CD8-positive, alpha-beta memory T cell (primary cell): ENCODE results near the gene DIPK2A. TPM values are rescaled to one million over a fixed set of nuclear protein-coding genes. Genes with fewer than 3 reads are reported as not detected.

Source experiments
- CTCF ChIA-PET: fragments of 350-600 bp; sonication (Branson Sonifier 250); formaldehyde crosslinking; loops from one replicate; lab custom pipeline; 2021; ENCODE audit warnings: antibody characterized with exemption; lab: Charles Lee
- POLR2A ChIA-PET: fragments of 350-600 bp; sonication (Branson Sonifier 250); formaldehyde crosslinking; loops from one replicate; lab custom pipeline; 2021; ENCODE audit warnings: antibody characterized with exemption; lab: Charles Lee
- DNase-seq, 5 donors: peaks; one replicate each; pipeline versions ENCODE4 v3.0.0 to v3.0.0-alpha.2; 2020 to 2022; ENCODE audit warnings: mixed read lengths in 1 of 5
- H3K27ac ChIP-seq: one replicate; pipeline ENCODE4 v1.7.0; 2013; ENCODE audit warnings: low read depth, mild to moderate bottlenecking, low read length, moderate library complexity
- H3K27me3 ChIP-seq: 2 replicates; pipeline ENCODE4 v1.7.0; 2013; ENCODE audit warnings: low read length, mild to moderate bottlenecking; ENCODE audit not compliant: insufficient read depth, poor library complexity, severe bottlenecking
- H3K36me3 ChIP-seq: 2 replicates; pipeline ENCODE4 v1.7.0; 2013; ENCODE audit warnings: mild to moderate bottlenecking, low read length, moderate library complexity; ENCODE audit not compliant: insufficient read depth
- H3K4me1 ChIP-seq: 2 replicates; pipeline ENCODE4 v1.7.0; 2013; ENCODE audit warnings: mild to moderate bottlenecking, low read length, moderate library complexity; ENCODE audit not compliant: insufficient read depth
- H3K4me3 ChIP-seq: 2 replicates; pipeline ENCODE4 v1.7.0; 2013; ENCODE audit warnings: mild to moderate bottlenecking, low read length
- H3K9me3 ChIP-seq: 2 replicates; pipeline ENCODE4 v1.7.0; 2013; ENCODE audit warnings: mild to moderate bottlenecking, low read length
- H3K27ac Mint-ChIP-seq, 8 donors: one replicate each; pipeline ENCODE4 v1.8.0; 2020 to 2021; ENCODE audit warnings: mixed read lengths in 8 of 8, mild to moderate bottlenecking in 6 of 8, inconsistent platforms in 3 of 8, moderate library complexity in 3 of 8
- H3K27me3 Mint-ChIP-seq, 2 donors: one replicate each; pipeline ENCODE4 v1.8.0; 2020 to 2021; ENCODE audit warnings: mixed read lengths in 2 of 2, mild to moderate bottlenecking in 1 of 2, moderate library complexity in 1 of 2
- H3K36me3 Mint-ChIP-seq, 3 donors: one replicate each; pipeline ENCODE4 v1.8.0; 2020 to 2021; ENCODE audit warnings: mixed read lengths in 3 of 3, inconsistent platforms in 1 of 3, mild to moderate bottlenecking in 1 of 3
- H3K4me1 Mint-ChIP-seq, 3 donors: one replicate each; pipeline ENCODE4 v1.8.0; 2020 to 2021; ENCODE audit warnings: mixed read lengths in 3 of 3, inconsistent platforms in 1 of 3, mild to moderate bottlenecking in 1 of 3
- H3K4me3 Mint-ChIP-seq, 7 donors: one replicate each; pipeline ENCODE4 v1.8.0; 2020 to 2021; ENCODE audit warnings: mixed read lengths in 7 of 7, mild to moderate bottlenecking in 6 of 7, moderate library complexity in 4 of 7, inconsistent platforms in 2 of 7
- H3K9me3 Mint-ChIP-seq, 5 donors: one replicate each; pipeline ENCODE4 v1.8.0; 2020 to 2022; ENCODE audit warnings: mixed read lengths in 5 of 5, mild to moderate bottlenecking in 3 of 5, moderate library complexity in 2 of 5, inconsistent platforms in 1 of 5
- polyA plus RNA-seq: library from polyadenylated mRNA; unstranded; fragments of 300-500 nt; fragmentation: Illumina TruSeq; gene quantifications from one replicate; pipeline ENCODE4 v1.2.3, GENCODE V29; 2021
- total RNA-seq, 2 experiments: library from RNA; stranded (reverse); gene quantifications; one replicate each; pipeline ENCODE4 v1.2.3, GENCODE V29; 2021

The DIPK2A gene
- total and polyA plus RNA-seq, 3 experiments from 2014 or later = 8.1 to 10.7 (median 9.0) TPM

DNA sequence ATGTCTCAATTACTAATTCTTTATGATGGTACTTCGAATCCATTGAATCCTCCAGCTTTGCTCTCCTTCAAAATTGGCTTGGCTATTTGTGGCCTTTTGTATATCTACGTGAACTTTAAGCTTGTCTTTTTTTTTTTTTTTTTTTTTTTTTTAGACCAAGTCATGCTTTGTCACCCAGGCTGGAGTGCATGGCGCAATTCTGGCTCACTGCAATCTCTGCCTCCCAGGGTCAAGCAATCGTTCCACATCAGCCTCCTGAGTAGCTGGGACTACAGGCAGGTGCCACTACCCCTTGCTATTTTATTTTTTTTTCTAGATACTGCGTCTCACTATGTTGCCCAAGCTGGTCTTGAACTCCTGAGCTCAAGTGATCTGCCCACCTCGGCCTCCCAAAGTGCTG lies 7.7 kb upstream of the DIPK2A start:
- Histone ChIP-seq H3K27ac (no peak overlapping the region), H3K27me3 (peaks cover 6% of the 10 kb centered on the region), H3K4me1 (no peaks in the 10 kb centered on the region), H3K4me3 (no peak overlapping the region), H3K9me3 (no peaks in the 10 kb centered on the region), H3K36me3 (no peaks in the 10 kb centered on the region)
- Mint-ChIP-seq H3K36me3 (peaks cover 0 to 11% (median 0%) of the 10 kb centered on the region in 3 donors), H3K27me3 (peaks cover 25 to 69% of the 10 kb centered on the region in 2 donors), H3K4me1 (no peaks in the 10 kb centered on the region), H3K27ac (no peak overlapping the region), H3K9me3 (peaks cover 4 to 14% (median 11%) of the 10 kb centered on the region in 5 donors), H3K4me3 (no peak overlapping the region)
- no peak for DNase-seq
- POLR2A ChIA-PET = no interaction called here
- CTCF ChIA-PET = interaction anchor here (2.1 to 2.4 kb wide), 2 partner anchors 8 to 11 kb away, joined by 6 to 12 read pairs; partner anchors contain the start of gene DIPK2A

DNA sequence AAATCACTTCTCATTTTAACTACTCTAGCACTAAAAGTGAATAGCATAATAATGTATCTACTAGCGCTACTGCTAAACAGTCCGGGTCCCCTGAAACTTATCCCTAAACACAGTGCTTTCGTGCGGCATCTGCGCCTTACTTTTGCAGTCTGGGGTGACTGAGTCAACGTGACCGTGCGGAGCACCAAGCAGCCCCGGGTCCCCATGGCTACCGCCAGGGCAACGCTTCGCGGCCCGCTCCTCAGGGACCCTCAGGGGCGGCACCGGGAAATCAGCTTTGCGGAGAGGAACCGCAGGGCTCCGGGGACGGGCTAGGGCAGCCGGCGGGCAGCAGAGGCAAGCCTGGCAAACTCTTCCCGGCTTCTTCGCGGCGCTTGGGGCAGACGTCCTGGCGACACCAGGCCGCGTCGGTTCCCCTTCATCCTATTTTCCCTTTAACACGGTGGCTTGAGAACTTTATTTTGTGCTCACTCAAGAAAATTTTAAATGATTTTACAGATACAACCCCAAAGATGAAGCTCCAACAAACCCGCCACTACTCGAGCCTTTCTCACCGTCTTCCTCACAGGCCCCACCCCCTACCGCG lies 757 bp upstream of the DIPK2A start:
- ChIA-PET POLR2A (interaction anchor here (0.8 to 1.7 kb wide), 6 partner anchors 11 to 1393 kb away, joined by 3 to 10 read pairs (median 3); partner anchors contain the start of genes ATR and SLC9A9), CTCF (interaction anchor here (0.9 to 2.6 kb wide), 9 partner anchors 7 to 194 kb away, joined by 3 to 12 read pairs (median 5); partner anchors contain the start of gene SLC9A9)
- H3K27me3 ChIP-seq = no peaks in the 10 kb centered on the region
- peak overlapping the region; percentile 81 for H3K27ac ChIP-seq
- no peaks in the 10 kb centered on the region for H3K36me3 ChIP-seq
- no peaks in the 10 kb centered on the region for H3K9me3 ChIP-seq
- peak overlapping the region; percentile 87 to 100 (median 97) for H3K4me3 Mint-ChIP-seq
- peaks cover 0 to 21% (median 0%) of the 10 kb centered on the region in 3 donors for H3K36me3 Mint-ChIP-seq
- no peaks in the 10 kb centered on the region for H3K9me3 Mint-ChIP-seq
- H3K27me3 Mint-ChIP-seq = peaks cover 6 to 29% of the 10 kb centered on the region in 2 donors
- peak overlapping the region; percentile 97 to 99 (median 98) for H3K27ac Mint-ChIP-seq
- H3K4me1 Mint-ChIP-seq = peaks cover 25 to 29% (median 28%) of the 10 kb centered on the region in 3 donors
- DNase-seq = peak in 4 of 5 donors; percentile 38 to 58 (median 47)
- H3K4me1 ChIP-seq = peaks cover 31% of the 10 kb centered on the region
- peak overlapping the region; percentile 69 for H3K4me3 ChIP-seq

DNA sequence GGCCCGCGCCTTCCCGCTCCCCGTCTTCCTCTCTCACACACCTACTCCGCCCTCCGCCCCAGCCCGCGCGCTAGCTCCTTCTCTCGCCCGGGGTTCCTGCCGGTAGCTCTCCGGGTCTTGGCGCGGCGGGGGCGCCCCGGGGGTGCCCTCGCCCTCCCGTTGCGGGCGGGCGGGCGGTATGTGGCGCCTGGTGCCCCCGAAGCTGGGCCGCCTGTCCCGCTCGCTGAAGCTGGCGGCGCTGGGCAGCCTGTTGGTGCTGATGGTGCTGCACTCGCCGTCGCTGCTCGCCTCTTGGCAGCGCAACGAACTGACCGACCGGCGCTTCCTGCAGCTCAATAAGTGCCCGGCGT lies 507 bp downstream of the DIPK2A start:
- Histone ChIP-seq H3K36me3 (no peaks in the 10 kb centered on the region), H3K4me1 (peaks cover 41% of the 10 kb centered on the region), H3K27me3 (no peaks in the 10 kb centered on the region), H3K27ac (peak overlapping the region; percentile 81), H3K4me3 (peak overlapping the region; percentile 69), H3K9me3 (no peaks in the 10 kb centered on the region)
- H3K27me3 Mint-ChIP-seq = peaks cover 2 to 21% of the 10 kb centered on the region in 2 donors
- peak overlapping the region; percentile 87 to 100 (median 97) for H3K4me3 Mint-ChIP-seq
- H3K27ac Mint-ChIP-seq = peak overlapping the region; percentile 47 to 99 (median 98)
- peaks cover 33 to 42% (median 41%) of the 10 kb centered on the region in 3 donors for H3K4me1 Mint-ChIP-seq
- ChIA-PET CTCF (interaction anchor here (0.9 to 2.6 kb wide), 14 partner anchors 9 to 852 kb away, joined by 3 to 12 read pairs (median 4); partner anchors contain the start of gene SLC9A9), POLR2A (interaction anchor here (0.6 to 1.7 kb wide), 11 partner anchors 13 to 1394 kb away, joined by 3 to 10 read pairs (median 4); partner anchors contain the start of genes ATR, SLC9A9, TRPC1 and U2SURP)
- H3K36me3 Mint-ChIP-seq = peaks cover 0 to 21% (median 0%) of the 10 kb centered on the region in 3 donors
- DNase-seq = no peak
- H3K9me3 Mint-ChIP-seq = no peaks in the 10 kb centered on the region

DNA sequence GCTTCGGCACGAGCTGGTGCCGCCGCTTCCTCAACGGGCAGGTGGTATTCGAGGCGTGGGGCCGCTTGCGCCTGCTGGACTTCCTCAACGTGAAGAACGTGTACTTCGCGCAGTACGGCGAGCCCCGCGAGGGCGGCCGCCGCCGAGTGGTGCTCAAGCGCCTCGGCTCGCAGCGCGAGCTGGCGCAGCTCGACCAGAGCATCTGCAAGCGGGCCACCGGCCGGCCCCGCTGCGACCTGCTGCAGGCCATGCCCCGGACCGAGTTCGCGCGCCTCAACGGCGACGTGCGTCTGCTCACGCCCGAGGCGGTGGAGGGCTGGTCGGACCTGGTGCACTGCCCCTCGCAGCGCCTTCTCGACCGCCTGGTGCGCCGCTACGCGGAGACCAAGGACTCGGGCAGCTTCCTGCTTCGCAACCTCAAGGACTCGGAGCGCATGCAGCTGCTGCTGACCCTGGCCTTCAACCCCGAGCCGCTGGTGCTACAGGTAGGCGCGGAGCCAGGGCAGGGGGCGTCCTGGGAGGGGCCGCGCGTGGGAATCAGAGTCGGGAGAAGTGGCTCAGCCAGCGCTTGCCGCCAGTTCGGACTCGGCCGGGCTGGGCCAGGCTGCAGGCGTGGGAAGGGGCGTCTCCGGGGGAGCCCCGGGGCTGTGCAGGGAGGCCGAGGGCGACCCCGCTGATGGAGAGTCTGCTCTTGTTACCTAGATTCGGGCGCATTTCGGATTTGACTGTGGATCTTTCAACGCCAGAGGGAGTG lies 1.1 kb downstream of the DIPK2A start:
- Histone ChIP-seq H3K36me3 (no peaks in the 10 kb centered on the region), H3K9me3 (no peaks in the 10 kb centered on the region), H3K4me3 (peak overlapping the region; percentile 69), H3K27ac (peak overlapping the region; percentile 81), H3K4me1 (peaks cover 45% of the 10 kb centered on the region), H3K27me3 (no peaks in the 10 kb centered on the region)
- peaks cover 0 to 21% (median 0%) of the 10 kb centered on the region in 3 donors for H3K36me3 Mint-ChIP-seq
- peaks cover 38 to 48% (median 46%) of the 10 kb centered on the region in 3 donors for H3K4me1 Mint-ChIP-seq
- peak overlapping the region; percentile 87 to 100 (median 97) for H3K4me3 Mint-ChIP-seq
- H3K27me3 Mint-ChIP-seq = peaks cover 2 to 16% of the 10 kb centered on the region in 2 donors
- CTCF ChIA-PET = interaction anchor here (0.9 to 2.6 kb wide), 13 partner anchors 9 to 852 kb away, joined by 3 to 12 read pairs (median 5); partner anchors contain the start of gene SLC9A9
- POLR2A ChIA-PET = interaction anchor here (0.6 to 1.7 kb wide), 7 partner anchors 15 to 971 kb away, joined by 3 to 10 read pairs (median 3); partner anchors contain the start of genes SLC9A9 and U2SURP
- H3K27ac Mint-ChIP-seq = peak overlapping the region; percentile 81 to 99 (median 96)
- peak in 4 of 5 donors; percentile 24 to 75 (median 52) for DNase-seq
- H3K9me3 Mint-ChIP-seq = no peaks in the 10 kb centered on the region

DNA sequence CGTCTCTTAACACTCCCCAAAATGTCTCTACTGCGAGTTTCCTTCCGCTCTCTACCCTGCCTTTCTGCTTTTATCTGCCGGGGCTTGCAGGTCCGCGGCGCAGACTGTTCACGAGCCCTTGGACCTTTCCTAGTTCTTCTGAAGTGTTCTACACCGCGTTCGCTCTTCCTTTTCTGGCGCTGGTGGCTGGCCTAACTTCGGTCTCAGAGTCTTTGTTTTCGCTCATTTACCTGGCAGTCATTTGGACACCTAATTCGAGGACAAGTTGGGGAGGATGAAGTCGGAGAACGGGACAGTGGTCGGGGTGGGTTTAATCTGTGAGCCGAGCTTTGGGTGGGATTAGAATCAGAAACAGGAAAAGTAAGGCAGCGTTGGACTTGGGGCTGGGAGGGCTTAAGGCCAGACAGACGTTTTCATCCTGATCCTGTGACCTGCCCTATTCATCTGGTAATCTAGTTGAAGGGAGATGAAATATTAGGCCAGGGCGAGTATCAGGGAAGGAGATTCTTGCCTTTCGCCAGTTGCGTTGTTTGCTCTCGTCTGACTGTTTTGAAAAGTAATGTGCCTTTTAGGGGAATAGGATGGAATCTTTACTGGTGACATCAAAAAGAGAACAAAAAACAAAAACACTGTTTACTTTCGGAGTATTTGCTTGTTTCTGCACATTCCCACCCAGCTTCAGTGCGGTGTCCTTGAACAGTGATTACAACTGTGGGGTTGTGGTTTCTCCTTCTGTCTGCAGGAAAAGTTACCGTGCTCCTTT lies 1.8 kb downstream of the DIPK2A start:
- Histone ChIP-seq H3K4me1 (peaks cover 45% of the 10 kb centered on the region), H3K4me3 (peak overlapping the region; percentile 69), H3K27ac (peak overlapping the region; percentile 81), H3K9me3 (no peaks in the 10 kb centered on the region), H3K36me3 (no peaks in the 10 kb centered on the region), H3K27me3 (no peaks in the 10 kb centered on the region)
- Mint-ChIP-seq H3K36me3 (peaks cover 0 to 21% (median 0%) of the 10 kb centered on the region in 3 donors), H3K4me3 (peak overlapping the region; percentile 87 to 100 (median 97)), H3K4me1 (peaks cover 45 to 55% (median 54%) of the 10 kb centered on the region in 3 donors), H3K9me3 (no peaks in the 10 kb centered on the region), H3K27me3 (peaks cover 0 to 13% of the 10 kb centered on the region in 2 donors), H3K27ac (peak overlapping the region; percentile 81 to 99 (median 96))
- ChIA-PET POLR2A (interaction anchor here (1.7 kb wide), 1 partner anchor 972 kb away, joined by 7 read pairs; the partner anchor contains the start of gene U2SURP), CTCF (interaction anchor here (1.0 to 2.6 kb wide), 2 partner anchors 10 to 198 kb away, joined by 3 to 12 read pairs; no protein-coding TSS in a partner anchor)
- DNase-seq = peak in 4 of 5 donors; percentile 42 to 78 (median 62)

DNA sequence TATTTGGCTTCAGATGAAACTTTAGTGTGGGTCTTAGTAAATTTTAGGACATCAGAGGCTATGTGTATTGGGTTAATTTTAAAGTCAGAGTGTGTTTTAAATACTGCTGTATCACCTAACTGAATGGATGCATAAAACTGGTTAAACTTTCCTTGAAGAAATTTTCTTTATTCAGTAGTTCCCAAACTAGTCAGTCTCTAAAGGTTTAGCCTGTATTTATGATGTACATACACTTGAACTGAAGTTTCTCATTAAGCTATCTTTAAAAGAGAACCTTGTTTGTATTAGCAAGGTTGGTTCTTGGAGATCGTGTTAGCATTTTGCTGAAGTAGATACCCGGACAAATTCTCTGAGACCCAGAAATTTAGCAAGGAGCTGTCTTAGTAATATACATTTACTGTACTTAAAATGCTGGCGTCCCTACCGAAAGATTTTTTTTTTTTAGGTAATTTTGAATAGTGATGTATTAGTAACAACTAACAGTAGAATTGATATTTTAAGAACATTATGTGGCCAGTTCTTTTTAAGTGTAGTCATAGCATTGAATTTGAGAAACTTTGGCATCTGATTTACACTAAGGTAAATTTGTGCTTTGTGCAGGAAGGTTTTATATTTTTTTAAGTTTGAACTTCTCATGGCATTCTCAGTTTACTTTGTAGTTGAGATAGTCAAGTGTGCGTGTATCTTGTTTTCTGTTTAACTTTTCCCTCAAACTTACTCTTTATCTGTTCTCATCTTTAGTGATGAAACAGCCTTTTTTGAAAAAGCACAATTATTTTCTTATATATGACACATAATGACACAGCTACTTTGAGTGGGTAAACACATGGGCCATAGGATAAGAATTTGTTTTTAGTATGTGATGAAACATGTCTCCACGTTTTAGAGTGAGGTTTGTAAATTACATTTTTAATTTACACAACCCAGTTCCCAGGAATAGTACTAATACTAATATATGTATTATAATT lies 2.9 kb downstream of the DIPK2A start:
- no peaks in the 10 kb centered on the region for H3K9me3 Mint-ChIP-seq
- H3K36me3 Mint-ChIP-seq = peaks cover 0 to 21% (median 0%) of the 10 kb centered on the region in 3 donors
- peak overlapping the region in 7 of 8 donors; percentile 24 to 99 (median 97) for H3K27ac Mint-ChIP-seq
- CTCF ChIA-PET = interaction anchor here (1.0 to 1.7 kb wide), 2 partner anchors 10 to 199 kb away, joined by 3 to 6 read pairs; no protein-coding TSS in a partner anchor
- Histone ChIP-seq H3K4me3 (peak overlapping the region; percentile 24), H3K27me3 (no peaks in the 10 kb centered on the region), H3K27ac (peak overlapping the region; percentile 81), H3K9me3 (no peaks in the 10 kb centered on the region), H3K4me1 (peaks cover 45% of the 10 kb centered on the region), H3K36me3 (no peaks in the 10 kb centered on the region)
- H3K4me3 Mint-ChIP-seq = peak overlapping the region; percentile 87 to 100 (median 97)
- POLR2A ChIA-PET = no interaction called here
- H3K27me3 Mint-ChIP-seq = peaks cover 0 to 5% of the 10 kb centered on the region in 2 donors
- H3K4me1 Mint-ChIP-seq = peaks cover 50 to 65% (median 65%) of the 10 kb centered on the region in 3 donors
- DNase-seq = no peak
